HUDEP-2 (cell line): Measurements from ENCODE around the gene ARFGAP3.

Experiments used
- DNase-seq, 76 experiments: peaks; one replicate each; lab custom pipeline; 2025; ENCODE audit not compliant: unreplicated experiment in 76 of 76; lab: John Stamatoyannopoulos, UW

Gene ARFGAP3

DNA sequence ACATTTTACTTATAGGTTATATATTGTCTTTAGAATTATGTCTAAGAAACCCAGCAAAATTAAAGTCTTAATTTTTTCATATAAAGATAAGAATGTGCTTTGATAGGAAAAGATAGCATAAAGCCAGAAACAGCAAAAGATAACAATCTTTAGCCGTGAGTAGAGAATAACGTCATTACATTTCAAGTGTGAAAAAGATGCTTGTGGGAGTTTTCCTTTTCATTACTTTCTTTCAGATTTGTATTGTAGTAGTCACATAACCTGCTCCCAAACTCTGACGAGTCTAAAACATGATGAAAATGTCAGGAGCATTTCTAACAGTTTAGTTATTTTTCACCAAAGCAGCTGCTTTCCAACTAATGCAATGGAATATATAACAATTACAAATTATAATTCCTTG, 31.3 kb downstream of the ARFGAP3 start:
- no peak for DNase-seq

GRCh38 chr22:42821386-42821785, 35.7 kb downstream of the ARFGAP3 start:
- DNase-seq, result no peak

DNA sequence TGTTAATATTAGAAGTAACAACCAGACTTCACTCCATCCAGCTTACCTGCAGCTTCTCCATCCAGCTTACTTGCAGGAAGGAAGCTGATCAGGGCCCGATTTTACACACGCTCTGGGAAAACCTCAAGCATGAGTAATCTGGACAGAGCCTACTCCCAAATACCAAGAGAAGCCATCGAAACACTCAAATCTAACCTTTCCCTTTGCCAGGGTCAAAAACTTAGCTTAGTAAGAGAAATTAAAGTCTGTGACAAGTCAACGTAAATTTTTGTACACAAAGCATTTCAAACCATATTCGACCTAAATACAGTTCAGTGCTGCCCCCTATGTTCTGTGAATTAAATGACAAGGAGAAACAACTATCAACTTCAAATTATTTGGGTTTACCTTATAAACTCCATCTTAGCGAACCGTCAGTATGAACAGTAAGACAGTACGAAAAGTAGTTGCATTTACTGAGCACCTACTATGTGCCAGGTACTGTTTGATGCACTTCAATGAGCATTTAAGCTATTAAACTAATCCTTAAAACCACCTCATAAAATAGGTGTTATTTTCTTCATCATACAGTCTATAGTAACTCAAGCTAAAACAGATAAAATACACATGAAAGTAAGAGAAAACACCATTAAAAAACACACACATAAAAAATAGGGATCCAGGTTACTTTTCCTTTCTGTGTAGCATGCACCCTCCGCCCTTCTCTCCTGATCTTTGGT, 36.9 kb downstream of the ARFGAP3 start:
- DNase-seq, result peak in 16 of 76 experiments; percentile 4 to 28 (median 18)

GRCh38 chr22:42819412-42820044, 37.5 kb downstream of the ARFGAP3 start:
- no peak for DNase-seq

DNA sequence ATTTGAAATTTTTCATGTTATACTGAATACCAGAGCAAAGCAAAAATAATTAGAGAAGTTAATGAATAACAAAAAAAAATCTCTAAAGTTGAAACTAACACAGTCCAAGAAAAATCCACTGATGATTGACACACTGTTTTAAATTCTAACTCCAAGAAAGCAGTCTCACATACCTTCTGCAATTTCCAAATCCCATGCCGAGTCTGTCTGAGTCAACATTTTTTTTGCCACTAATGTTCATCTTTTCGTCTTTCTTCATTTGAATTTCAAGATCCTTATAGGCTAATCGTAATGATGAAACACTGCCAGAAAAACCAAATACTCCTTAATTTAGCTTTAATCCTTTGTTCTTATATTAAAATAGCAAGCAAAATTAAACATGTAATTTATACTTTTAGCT, 39.5 kb downstream of the ARFGAP3 start:
- no peak for DNase-seq

GRCh38 chr22:42816336-42816735, 40.7 kb downstream of the ARFGAP3 start:
- DNase-seq, result no peak

DNA sequence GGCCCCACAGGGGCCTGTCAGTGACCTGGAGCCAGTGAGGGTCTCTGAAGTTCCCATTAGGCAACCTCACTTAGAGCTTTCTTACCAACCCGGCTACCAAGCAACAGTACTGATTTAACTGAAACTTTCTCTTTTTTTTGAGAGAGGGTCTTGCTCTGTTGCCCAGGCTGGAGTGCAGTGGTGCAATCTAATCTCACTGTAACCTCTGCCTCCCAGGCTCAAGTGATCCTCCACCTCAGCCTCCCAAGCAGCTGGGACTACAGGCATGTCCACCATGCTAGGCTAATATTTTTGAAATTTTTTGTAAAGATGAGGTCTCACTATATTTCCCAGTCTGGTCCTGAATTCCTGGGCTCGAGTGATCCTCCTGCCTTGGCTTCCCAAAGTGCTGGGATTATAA, 42.5 kb downstream of the ARFGAP3 start:
- no peak for DNase-seq

GRCh38 chr22:42814215-42814614, 42.9 kb downstream of the ARFGAP3 start:
- peak in 43 of 76 experiments; percentile 5 to 81 (median 45) for DNase-seq

GRCh38 chr22:42813501-42813900, 43.6 kb downstream of the ARFGAP3 start:
- no peak for DNase-seq

- DNase-seq, result no peak
These were observed 45.6 kb downstream of the ARFGAP3 start for GRCh38 chr22:42811459-42811858.

DNA sequence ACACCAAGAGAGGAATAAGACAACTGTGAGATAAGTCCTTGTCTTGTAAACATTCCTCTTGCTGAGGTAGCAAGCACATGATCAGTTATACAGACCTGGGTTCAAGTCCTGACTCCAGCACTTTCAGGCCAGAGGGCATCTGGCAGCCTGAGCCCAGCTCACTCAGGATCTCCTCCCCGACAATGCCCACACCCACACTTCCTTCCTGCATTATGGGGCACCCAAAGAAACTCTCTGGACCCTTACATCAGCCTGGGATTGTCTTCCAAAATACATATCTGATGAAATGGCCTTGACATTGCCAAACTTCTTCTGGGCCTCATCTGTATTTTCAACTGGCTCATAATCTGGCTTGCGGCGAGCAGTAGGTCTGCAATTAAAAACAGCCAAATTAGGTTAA, 48.6 kb downstream of the ARFGAP3 start:
- no peak for DNase-seq

DNA sequence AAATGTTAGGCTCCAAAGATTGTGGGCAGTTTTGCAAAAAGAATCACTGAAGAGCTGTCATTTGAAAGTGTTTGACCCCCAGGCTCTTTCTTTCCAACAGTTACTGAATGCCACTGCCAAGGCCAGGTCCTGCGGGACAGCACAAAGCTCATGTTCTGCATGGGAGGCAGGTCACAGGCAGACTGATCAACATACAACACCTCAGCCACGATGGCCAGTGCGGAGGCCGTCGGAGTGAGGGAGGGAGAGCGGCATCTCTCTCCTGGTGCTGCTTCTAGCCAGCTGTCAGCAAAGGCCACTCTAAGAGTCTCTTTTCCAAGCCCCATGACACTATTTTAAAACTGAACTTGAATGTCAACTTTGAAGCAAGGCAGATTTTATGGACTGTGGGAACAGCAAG, 49.9 kb downstream of the ARFGAP3 start:
- no peak for DNase-seq

DNA sequence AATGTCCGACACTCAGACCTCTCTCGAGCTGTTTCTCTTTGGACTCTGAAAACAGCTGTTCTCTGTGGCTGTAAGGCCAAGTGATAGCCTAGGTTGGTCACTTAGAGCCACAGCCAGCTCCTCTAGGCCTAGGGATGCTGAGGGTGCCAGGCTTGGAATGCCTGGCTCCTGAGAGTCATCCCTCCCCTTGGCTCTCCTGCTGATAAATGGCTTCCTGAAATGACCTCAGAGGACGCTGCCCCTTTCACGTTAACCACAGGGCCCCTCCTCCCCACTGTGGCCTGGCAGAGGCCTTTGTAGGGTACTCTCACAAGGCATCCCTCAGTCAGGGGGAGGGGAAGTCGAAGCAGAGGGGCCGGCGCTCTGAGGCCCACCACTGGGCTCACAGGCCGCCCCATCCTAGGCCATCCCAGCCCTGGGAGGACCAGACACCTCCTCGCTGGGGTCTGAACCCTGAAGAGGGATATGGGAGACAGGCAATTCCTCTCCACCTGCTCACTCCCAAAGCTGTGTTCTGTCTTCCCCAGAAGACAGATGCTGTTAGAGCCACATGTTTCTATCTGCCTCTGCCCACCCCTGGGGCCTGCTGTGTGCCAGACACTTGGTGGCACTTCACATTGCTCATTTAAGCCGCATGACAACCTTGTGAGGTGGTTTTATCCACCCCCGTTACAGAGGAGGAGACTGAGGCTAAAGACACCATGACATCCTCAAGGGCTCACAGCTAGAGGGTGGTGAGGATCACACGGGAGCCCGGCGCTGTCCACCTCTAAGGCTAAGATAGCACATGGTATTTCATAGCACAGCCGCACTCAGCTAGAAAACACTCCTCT, 50.9 kb downstream of the ARFGAP3 start:
- DNase-seq, result no peak

GRCh38 chr22:42805016-42805997, 51.8 kb downstream of the ARFGAP3 start:
- no peak for DNase-seq

GRCh38 chr22:42803389-42803788, 53.7 kb downstream of the ARFGAP3 start:
- no peak for DNase-seq

DNA sequence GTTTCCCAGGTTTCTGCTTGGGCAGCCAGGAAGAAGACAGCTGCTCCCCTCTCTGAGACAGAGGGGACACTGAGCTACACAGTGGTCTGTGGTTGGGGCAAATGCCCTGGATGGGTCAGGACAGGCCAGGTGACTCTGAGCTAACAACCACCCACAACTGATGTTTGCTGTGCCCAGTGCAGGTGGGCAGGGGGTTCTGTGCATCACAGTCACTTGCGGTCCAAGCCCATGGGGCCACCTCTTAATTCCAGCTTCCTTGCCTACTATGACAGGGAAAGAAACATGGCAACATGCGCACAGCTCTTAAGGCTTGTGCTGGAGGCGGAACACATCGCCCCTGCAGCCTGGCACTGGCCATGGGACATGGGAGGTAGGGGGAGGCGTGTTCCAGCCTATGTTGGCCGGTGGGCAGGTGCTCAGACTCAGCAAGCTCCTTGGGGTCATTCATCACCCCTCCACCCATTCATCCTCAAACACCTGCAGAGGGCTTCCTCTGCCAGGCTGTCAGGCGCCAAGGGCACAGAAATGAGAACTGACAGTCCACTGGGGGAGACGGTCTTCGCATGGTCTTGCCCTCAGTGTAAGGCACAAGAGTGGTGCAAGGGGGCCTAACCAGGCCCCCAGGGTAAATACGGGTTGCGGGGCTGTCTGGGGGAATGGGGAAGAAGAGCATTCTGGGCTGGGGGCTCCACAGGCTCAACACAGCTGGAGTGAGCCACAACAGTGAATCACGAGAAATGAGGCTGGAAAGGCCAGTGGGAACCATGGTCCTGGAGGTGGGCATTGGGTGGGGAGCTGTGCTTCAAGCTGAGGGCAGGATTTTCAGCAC, 55.6 kb downstream of the ARFGAP3 start:
- DNase-seq, result no peak

DNA sequence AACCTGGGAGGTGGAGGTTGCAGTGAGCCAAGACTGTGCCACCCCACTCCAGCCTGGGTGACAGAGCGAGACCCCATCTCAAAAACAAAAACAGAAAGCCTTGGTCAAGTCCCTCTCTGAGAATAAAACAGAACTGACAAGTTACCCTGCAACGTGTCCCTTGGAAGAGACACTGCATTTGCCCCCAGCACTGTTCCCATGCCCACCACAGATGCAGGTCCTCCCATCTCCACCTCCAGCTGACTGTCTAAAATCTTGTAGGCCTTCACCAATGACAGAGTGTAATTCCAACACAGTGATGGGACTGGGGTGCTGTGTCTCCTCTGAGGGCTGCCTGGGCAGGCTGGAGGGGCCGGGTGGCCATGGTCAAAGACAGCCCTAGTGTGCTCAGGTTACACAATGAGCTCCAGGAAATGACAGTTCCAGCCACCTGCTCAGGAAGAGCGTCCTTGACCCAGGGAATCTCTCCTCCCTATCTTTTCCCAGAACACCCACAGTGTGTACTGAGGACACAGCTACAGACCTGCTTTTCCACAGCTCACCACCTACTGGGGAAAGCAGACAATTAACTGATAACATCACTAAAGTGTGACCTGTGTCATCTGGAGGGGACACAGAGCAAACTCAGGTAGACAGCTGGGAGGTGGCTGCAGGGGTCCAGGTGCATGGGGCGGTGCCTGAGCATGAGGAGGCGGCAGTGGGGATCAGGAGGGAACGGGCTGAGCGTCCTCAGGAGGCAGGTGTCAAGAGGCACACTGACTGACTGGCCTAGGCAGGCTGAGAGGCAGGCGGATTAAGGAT, 56.4 kb downstream of the ARFGAP3 start:
- DNase-seq, result no peak

- DNase-seq, result peak in 5 of 76 experiments; percentile 12 to 29 (median 16)
These were observed 57.3 kb downstream of the ARFGAP3 start for GRCh38 chr22:42799461-42800405.
